HS-5 (cell line): Measurements from ENCODE around the gene STARD3.

Source experiments
- DNase-seq: peaks from one replicate; pipeline ENCODE4 v3.0.0-alpha.2; 2012; ENCODE audit warnings: low read depth

STARD3 gene

DNA sequence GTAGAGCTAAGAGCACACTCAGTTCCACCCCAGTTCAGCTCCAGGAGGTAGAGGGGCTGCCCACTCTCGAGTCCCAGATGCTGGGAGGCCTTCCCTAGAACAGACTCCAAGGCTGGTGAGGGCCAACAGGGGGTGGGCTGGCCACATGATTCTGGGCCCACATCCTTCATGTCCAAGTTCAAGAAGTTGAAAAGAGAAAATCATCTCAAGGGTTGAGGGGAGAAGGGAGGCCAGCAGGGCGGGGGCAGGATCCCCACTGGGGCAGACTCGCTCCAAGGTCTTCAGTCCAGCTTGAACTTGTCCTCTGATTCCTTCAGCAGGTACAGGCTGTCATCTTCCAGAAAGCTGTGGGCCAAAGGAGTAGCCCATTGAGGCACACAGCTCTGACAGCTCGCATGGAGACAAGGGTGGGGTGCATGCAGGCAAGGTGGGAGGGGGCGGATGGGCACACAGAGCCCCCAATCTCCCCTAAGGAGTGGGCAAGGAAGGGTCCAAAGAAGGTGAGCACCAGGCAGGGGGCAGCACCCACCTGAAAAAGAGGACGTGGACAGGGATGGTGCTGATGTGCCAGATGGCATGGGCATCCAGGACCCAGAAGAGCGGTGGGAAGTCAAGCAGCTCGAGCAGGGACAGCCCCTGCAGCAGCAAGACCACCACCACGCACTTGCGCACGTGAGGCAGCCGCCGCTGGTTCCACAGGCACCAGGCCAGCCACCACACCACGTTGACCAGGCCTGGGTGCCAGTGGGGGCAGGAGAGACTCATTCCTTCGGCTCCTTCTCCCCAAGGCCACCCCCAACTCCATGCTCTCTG is 35.8 kb downstream of the STARD3 start:
- no peak for DNase-seq

DNA sequence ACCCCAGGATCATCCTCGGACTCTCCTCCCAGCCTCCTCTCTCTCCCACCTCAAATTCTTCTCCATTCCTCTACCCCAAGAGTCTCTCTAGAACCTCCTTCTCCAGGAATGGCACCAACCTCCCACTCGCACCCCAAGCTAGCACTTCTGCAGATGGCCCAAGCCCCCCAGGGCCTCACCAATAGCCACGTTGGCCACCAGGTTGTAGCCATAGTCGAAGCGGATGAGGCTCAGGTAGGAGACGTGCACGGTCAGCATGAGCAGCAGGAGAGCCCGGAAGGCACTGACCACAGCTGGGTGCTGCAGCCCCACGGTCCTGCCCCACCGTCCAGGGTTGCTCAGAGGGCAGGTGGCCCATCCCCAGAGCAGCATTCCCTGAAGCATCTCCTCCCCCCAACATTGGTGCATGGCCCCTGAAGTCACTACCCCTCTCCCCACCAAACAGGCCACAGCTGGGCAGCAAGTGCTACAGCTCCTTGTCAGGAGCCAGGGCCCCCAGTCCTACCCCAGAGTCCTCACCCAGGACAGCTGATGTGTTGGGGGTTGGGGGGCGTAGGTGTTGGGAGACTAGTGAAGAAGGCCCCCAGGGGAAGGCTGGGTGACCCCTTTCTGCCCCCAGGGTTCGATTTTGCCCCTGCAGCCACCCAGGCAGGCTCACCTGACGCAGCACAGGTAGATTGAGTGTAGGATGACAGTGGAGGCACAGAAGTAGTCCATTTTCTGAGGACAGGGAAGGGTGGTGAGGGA is 36.6 kb downstream of the STARD3 start:
- DNase-seq, result no peak

DNA sequence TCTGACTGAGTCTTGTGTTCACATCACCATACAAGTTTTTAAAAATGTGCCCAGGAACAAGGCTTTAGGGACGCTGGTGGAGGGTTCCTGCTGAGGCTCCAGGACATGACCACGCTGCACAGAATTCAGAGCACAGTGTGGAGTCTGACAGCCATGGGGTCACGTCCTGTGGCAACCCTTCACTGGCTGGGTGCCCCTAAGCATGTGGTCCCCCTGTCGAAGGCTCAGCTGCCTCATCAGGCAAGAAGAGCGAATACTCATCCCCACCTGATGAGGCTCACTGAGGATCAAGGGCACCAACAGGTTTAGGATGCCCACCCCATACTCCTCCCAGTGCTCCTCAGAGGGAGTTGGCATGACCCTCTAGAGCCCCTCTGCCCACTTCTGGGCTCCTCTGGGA is 37.2 kb downstream of the STARD3 start:
- DNase-seq, result no peak

DNA sequence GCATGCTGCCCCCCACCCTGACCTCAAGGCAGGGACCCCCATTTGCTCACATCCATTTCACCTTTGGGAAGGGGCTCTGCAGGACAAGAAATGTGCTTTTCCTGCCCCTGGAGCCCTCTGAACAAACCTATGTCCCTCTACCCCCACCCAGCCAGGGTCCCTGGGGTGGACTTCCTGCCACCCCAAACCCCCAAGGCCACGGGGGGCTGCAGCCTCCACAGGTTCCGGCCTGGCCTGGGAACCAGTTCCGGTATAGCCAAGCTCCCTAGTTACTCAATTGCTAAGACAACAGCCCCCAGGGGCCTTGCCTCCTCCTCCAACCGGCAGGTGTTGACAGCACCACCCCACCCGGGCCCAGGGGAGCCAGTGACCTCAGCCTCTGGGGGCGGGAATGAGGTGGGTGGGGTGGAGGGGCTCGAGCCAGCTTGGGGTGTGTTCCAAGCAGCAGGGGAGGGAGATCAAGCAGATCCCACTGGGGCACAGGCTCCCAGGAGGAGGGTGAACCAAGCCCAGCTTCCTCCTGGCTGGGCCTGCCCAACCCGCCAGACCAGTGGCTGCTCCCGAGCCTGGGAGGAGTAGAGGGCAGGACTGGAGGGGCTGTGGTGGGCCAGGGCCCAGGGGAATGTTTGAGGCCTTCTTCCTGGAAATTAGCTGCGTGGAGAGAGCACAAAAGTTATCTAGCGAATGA is 37.9 kb downstream of the STARD3 start:
- DNase-seq, result no peak

DNA sequence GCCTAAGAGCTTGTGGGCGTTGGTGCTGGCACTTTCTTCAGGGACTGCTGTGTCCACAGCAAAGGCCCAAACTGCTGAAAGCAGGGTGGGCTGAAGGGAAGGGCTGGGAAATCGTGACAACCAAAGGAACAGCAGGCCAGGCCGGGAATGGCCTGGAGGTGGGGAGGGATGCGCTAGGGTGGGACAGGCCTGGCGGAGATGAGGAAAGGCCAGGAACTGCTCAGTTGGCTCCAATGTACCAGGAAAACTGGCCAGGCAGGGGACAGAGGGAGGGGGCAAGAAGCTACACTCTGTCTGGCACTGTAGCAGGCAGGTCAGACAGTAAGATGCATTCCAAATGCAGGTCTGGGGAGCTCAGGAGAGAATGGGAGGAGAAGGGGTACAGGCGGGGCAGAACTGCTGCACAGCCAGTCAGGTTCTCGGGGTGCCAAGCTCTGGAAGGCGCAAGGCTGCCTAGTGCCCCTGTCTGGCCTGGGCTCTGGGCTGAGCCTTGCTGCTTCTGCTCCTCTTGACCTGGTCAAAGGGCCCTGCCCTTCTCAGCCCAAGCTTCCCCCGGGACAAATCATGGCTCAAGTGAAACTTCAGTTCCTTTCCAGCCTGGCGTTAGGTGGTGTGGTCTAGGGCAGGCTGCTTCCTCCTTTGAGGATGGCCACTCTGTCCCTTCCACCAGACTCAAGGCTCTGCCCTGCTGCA is 38.6 kb downstream of the STARD3 start:
- no peak for DNase-seq

DNA sequence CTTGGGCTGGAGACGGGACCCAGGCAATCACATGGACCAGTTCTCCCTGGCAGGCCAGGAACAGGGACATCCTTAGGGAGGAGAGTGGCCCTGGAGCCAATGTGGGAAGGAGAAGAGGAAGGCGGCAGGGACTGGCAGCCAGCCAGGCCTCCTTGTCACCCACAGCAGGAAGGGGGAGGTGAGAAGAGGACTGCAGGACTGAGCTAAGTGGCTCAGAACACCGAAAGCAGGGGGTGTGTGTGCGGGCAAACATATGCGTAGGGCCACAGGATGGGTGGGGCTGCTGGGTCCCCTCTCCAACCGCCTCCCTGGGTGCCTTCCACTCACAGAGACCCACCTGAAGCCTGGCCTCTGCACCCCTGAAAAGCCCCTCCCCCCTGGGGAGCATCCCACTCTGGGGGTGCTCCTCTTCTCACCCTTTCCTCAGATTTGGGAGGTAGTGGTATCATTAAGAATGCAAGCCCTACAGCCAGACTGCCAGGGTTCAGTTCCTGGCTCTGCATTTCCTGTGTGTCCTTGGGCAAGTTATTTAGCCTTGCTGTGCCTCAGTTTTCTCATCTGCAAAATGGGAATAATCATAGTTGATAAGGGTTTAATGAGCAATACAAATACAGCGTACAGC is 39.4 kb downstream of the STARD3 start:
- no peak for DNase-seq

DNA sequence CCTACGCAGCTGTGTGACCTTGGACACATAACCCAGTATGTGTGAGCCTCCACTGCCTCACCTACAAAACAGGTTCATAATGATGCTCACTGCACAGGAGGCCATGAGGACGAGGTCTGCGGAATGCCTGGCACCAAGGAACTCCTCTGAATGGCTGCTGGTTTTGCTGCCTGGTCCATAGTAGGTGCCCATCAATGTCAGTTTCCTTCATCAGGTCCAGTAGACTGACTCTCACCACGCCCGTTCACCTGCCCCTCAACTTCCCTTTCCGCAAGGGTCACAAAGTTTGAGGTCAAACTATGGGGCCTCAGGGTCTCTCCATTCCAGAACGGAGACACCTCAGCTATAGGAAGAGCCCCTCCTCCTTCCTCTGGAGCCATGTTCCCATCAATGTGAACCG is 40.1 kb downstream of the STARD3 start:
- DNase-seq, result no peak

DNA sequence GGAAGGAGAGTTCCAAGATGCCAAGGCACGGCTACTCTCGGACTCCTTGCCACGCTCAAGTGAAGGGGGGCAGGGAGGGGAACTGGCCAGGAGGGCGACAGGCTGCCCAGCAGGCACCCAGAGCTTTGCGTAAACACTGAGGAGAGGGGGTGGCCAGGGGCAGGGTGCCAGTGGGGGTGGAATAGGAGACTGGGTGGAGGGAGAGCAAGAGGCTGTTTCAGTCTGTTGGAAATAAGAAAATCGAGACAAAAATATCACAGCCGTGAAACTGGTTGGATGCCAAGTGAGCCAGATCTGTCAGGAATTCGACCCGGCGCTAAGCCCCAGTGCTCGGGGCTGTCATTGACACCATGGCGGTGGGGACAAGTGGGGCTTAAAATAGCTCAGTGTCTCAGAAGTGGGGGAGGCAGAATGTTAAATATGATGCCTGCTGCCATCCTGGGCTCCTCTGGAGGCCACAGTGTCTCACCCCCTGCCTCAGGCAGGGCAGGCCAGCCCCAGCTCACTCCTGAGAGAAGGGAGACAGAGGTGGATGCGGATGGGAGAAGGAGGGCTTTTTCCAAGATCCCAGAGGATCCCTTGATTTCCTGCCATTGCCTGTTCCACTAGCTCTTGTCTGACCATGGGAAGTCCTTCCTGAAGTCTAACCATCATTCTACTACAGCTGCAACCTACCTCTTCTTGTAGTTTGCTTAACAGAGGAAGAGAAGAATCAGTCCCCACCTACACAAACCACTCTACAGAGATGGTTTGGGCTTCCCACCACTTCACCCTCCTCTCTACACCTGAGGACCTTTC is 40.8 kb downstream of the STARD3 start:
- DNase-seq, result no peak

DNA sequence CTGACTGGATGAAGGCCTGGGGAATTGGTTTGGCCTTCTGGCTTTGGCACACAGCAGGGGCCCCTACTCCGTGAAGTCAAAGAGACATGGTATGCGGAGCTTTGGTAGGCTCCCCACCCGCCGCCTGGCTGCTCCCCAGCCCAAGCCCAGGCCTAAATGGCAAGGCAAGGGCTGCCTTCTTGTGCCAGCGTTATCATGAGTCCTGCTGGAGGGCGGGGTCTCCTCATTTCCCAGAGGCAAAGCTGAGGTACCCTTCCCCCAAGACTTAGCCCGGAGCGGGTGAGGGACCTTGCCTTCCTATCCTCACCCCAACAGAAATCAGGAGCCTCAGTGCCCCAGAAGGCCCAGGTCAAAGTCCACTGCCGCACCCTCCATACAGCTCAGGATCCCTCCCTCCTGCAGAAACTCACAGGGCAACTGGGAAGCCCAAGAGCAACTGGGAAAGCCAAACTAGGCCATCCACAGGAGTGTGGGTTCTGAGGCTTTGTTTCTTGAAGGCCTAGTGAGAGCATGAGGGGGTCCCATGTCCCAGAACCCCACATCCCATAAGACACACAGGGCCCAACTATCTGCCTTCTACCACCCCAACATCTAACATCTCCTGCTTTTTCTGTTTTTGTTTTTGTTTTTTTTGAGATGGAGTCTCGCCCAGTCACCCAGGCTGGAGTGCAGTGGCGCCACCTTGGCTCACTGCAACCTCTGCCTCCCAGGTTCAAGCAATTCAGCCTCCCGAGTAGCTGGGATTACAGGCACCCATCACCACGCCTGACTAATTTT is 41.6 kb downstream of the STARD3 start:
- no peak for DNase-seq

DNA sequence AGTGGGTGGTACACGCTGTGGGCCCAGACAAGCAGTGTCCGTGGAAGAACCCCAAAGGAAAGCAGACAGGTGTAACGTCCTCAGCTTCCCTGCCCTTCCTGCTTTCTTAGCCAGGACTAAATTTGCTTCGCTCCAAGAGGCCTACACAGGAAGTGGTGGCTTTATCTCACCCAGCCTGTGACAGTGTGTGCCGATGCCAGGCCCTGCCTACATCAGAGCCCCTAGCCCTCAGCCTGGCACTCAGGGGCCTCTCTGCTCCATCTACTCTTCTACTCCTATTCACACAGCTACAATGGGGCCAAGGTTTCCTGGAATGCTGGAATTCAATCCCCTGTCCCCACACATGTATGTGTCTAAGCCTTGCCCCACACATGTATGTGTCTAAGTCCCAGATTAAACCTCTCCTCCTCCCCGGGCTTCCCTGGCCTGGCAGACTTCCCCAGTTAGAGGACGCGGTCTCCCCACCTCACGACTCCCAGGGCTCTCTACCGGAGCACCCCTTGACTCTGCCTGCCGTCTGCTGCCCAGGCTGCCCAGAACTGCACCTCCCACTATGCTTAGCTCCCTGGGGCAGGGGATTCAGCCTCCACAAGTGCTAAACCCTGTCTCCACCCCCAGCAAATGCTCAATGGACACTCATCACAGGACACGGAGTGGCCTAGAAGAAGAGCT is 42.7 kb downstream of the STARD3 start:
- DNase-seq, result no peak

DNA sequence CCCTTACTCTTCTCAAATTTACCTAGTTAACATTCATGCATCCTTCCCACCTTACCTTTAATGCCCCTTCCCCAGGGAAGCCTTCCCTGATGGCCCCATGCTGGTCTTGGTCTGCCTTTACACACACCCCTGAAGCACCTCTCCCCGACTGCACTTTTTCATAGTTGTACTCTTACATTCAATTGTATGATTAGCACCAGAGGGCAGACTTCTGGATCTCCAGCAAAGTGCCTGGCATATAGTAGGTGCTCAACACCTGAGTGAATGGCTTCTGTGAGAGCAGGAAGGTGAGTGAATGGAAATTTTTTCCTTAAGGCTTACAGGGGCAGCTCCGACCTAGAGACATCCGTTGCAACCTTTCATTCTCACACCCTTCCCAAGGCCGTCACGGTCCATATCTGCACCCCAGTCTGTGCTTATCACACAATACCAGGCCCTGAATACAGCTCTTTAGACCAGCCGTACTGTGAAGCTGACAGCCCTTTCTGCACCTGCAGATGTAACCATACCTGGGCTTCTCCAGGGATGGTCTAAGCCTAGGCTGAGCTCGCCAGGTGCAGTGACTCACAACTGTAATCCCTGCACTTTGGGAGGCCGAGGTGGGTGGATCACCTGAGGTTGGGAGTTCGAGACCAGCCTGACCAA is 46.5 kb downstream of the STARD3 start:
- DNase-seq, result no peak

DNA sequence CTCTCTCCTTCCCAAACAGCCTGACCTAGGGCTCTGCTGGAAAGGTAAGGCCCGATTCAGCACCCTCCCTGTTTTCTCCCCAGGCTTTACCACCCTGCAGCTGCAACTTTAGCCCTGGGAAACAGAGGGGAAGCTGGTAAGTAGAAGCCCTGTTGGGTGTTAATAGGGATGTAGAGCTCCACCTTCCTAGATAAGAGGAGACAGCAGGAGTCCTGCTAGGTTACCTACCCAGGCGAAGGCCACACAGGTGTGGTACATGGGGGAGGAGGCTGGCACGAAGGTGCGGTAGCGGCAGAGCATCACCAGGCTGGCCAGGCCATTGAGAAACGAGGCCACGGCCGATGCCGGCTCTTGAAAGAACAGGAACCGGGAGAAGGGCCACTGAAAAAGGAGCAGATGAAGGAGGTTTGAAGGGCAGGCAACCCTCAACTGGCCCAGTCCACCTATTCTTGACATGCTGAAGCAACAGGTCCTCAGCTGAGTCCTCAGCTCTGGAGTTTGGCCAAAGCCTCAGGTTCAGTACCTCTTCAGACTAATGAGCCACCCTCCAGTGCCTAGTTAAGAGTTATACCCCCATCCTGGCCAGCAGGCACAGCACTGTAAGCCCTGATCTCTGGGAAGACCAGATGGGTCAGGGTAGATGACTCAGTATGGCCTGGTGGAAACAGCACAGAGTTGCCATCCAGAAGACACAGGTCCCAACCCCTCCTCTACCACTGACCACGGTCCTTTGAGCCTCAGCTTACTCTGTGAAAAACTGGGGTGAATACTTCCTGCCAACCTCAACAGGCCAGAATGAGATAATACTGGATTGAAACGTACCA is 47.6 kb downstream of the STARD3 start:
- DNase-seq, result no peak

DNA sequence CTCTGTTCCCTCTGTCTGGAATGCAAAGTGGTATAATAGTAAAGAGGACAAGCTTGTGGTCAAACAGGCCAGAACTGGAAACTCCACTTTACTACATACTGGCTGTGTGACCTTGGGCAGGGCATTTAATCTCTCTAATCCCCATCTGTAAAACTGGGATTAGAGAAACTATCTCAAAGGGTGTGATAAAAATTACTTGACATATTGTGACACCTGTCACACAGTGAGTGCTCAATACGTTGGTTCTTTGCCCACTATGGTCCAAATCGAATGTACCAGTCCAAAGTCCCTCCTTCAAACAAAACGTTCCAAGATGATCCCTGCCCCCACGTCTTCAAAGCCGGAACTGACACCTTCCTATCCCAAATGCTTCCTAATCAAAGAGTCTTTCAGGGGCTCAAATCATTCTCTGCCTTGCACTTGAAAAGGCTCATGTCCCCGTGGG is 50.2 kb downstream of the STARD3 start:
- DNase-seq, result no peak

DNA sequence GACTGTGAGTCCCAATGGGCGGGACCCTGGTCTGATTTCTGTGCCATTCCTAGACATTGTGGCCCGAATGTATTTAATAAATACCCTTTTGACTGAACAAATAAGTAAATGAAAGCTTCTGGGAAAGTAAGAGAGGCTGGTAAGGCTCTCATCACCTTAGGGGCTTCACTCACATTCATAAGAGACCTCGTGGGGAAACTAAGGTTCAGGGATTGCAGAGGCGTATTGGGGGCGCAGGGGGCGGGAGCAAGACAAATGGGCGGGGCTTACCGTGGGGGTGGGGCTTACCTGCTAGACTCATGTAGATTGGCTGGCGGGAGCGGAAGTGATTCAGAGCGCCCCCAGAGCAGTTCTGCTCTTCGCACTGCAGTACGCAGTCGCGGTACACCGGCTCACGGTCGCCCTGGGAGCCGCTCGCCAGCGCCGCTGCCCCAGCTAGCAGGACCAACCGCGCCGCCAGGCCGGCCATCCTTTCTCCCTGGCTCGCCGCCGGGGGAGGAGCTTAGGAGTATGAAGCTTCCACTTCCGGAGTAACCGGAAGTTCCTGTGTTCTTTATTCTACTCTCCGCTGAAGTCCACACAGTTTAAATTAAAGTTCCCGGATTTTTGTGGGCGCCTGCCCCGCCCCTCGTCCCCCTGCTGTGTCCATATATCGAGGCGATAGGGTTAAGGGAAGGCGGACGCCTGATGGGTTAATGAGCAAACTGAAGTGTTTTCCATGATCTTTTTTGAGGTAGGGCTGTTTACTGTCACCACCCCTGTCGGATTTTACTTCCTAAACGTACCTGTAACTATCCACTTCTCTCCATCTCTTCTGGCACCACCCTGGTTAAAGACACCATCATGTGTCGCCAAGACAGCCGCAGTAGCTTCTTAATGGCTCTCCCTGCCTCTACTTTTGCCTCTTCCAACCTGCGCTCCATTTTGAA is 50.9 kb downstream of the STARD3 start, which contains the start of gene PGAP3:
Gene PGAP3, minus strand, starts transcription at position 512 of the 929 bp plus-strand sequence. Its CDS starts 43 bp downstream, at position 469.
- peak; percentile 76 for DNase-seq

DNA sequence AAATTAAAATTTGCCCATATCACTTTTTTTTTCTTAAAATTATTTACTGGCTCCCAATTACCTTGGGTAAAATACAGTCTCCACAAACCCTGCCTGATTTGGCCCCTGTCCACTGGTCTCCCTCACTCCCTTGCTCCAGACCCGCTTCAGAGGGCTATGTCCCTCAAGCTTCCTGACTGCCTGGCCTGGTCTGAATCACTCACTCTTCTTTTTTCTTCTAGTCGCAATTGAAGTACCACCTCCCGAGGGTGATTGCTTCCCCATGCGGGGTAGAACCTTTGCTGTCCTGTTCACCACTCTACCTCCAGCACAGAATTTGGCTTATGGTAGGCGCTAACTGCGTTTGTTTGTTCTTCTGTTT is 51.5 kb downstream of the STARD3 start:
- DNase-seq, result no peak

DNA sequence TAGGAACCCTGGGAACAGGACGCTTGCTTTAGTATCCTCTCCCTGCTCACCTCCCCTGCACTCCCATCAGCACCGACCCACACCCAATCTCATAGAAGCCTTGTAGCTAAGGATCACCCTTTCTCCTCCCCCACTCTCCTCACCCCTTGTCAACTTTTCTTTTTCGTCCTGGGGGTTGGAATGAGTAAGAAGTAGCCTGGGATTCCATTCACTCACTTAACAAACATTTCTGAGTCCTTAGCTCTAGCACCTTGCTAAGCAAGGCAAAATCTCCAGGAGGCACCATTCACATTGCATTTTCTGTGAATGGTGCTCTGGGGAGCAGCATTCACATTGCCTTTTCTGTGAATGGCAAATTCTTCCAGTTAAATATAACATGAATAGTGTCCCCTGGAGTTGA is 52.0 kb downstream of the STARD3 start:
- DNase-seq, result no peak

DNA sequence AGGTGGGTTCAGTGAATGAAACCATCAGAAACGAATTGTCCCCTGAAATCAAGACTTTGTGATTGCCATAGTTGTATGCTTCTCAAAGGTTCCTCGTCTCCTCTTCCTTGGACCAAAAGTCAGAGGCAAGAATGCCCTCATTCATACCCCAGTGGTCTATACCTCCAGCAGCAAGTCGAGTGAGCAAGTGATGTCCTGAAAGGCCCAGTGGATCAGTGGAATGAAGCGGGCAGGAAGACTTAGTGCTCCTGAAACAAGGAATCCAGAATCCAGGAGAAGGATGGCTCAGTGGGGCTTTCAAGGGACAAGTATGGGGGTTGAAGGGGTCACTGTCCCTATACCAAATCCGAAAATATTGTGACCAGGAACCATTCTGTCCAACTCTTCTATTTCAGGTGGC is 57.6 kb downstream of the STARD3 start:
- DNase-seq, result no peak
